GM12878 (cell line): ENCODE results near the gene TRERF1. TPM values are rescaled to one million over a fixed set of nuclear protein-coding genes. Genes with fewer than 3 reads are reported as not detected.

Experiments
- ATAC-seq: fragments of 200-7000 bp; cut with Tn5 transposase; 3 replicates; pipeline ENCODE4 v1.9.1; 2020; ENCODE audit warnings: mild to moderate bottlenecking, moderate library complexity
- BruUV-seq: library from RNA; stranded (reverse); fragments of 400-500 nt; replicated peaks from 2 replicates; lab custom pipeline; 2021; lab: Mats Ljungman, UMichigan
- CTCF ChIA-PET: fragments of 300-600 bp; sonication (Branson Sonifier 250); formaldehyde crosslinking; extraction: SDS; loops from one replicate; lab custom pipeline; 2021; ENCODE audit warnings: inconsistent platforms; lab: Yijun Ruan, JAX
- POLR2A ChIA-PET: fragments of 350-600 bp; formaldehyde crosslinking; extraction: SDS; loops from one replicate; lab custom pipeline; 2021; ENCODE audit warnings: inconsistent platforms; lab: Charles Lee
- RAD21 ChIA-PET: fragments of 300-600 bp; sonication (Branson Sonifier 250); formaldehyde crosslinking; loops from one replicate; lab custom pipeline; 2023; ENCODE audit warnings: antibody characterized with exemption; ENCODE audit not compliant: unreplicated experiment; lab: Charles Lee
- SMC1A ChIA-PET: fragments of 300-600 bp; sonication (Branson Sonifier 250); formaldehyde crosslinking; loops from one replicate; lab custom pipeline; 2023; ENCODE audit not compliant: unreplicated experiment, uncharacterized antibody; lab: Charles Lee
- DNase-seq: peaks from one replicate; pipeline ENCODE4 v3.0.0-alpha.2; 2011; ENCODE audit warnings: low read depth, low spot score
- FAIRE-seq: peaks from 3 replicates; lab custom pipeline; 2011; peaks lifted over from hg19 to GRCh38; lab: Jason Lieb, UNC
- H2AFZ ChIP-seq: 2 replicates; pipeline ENCODE4 v1.6.0; 2011; ENCODE audit warnings: low read depth, low read length, control low read depth; ENCODE audit not compliant: control insufficient read depth
- H3K27ac ChIP-seq: 2 replicates; pipeline ENCODE4 v1.5.1; 2011; ENCODE audit warnings: control low read depth; ENCODE audit not compliant: control insufficient read depth, insufficient read depth
- H3K27me3 ChIP-seq, 2 experiments: replicated peaks in 1 of 2; 2 replicates each; pipeline versions ENCODE4 v1.6.0 to v1.6.1; 2011; ENCODE audit warnings: low read length in 1 of 2; ENCODE audit not compliant: control insufficient read depth in 2 of 2, insufficient read depth in 2 of 2
- H3K36me3 ChIP-seq, 2 experiments: 2 replicates each; pipeline ENCODE4 v1.5.1; 2011; ENCODE audit warnings: low read length in 1 of 2; ENCODE audit not compliant: control insufficient read depth in 2 of 2, insufficient read depth in 2 of 2
- H3K4me1 ChIP-seq: 2 replicates; pipeline ENCODE4 v1.6.1; 2011; ENCODE audit warnings: mild to moderate bottlenecking, low read length, moderate library complexity, mixed read lengths; ENCODE audit not compliant: control insufficient read depth, insufficient read depth
- H3K4me2 ChIP-seq: 2 replicates; pipeline ENCODE4 v1.6.0; 2011; ENCODE audit warnings: control low read depth; ENCODE audit not compliant: control insufficient read depth, insufficient read depth
- H3K4me3 ChIP-seq: fragments of 200-600 bp; sonication (generic); 2 replicates; pipeline ENCODE4 v1.5.1; 2016
- H3K79me2 ChIP-seq: 2 replicates; pipeline ENCODE4 v1.6.0; 2011; ENCODE audit warnings: low read length; ENCODE audit not compliant: control insufficient read depth, insufficient read depth
- H3K9ac ChIP-seq: 2 replicates; pipeline ENCODE4 v1.8.0; 2011; ENCODE audit warnings: low read length, control low read depth, mixed read lengths; ENCODE audit not compliant: control insufficient read depth, insufficient read depth
- H3K9me3 ChIP-seq: replicated peaks from 3 replicates; pipeline ENCODE4 v1.5.1; 2011; ENCODE audit warnings: mild to moderate bottlenecking, low read length; ENCODE audit not compliant: control insufficient read depth, insufficient read depth
- H4K20me1 ChIP-seq: 2 replicates; pipeline ENCODE4 v1.6.0; 2011; ENCODE audit not compliant: control insufficient read depth, insufficient read depth
- ATF3 ChIP-seq: IDR thresholded peaks from 2 replicates; pipeline ENCODE4 v1.6.1; 2011; ENCODE audit warnings: low read depth, mild to moderate bottlenecking, low read length, moderate library complexity, borderline replicate concordance; ENCODE audit errors: extremely low read depth
- CEBPB ChIP-seq, 2 experiments: fragments of 150-350 bp in 1 of 2; IDR thresholded peaks; 2 replicates each; pipeline ENCODE4 v1.6.1; 2012 to 2014; ENCODE audit warnings: low read depth in 2 of 2, low read length in 2 of 2, borderline replicate concordance in 1 of 2, inconsistent platforms in 1 of 2
- DPF2 ChIP-seq: fragments of 450-650 bp; IDR thresholded peaks from 2 replicates; pipeline ENCODE4 v1.6.1; 2017; ENCODE audit warnings: mild to moderate bottlenecking
- E2F8 ChIP-seq: fragments of 450-650 bp; IDR thresholded peaks from 2 replicates; pipeline ENCODE4 v1.6.1; 2018; ENCODE audit warnings: mild to moderate bottlenecking, low read depth, moderate library complexity; ENCODE audit not compliant: partially characterized antibody
- ESRRA ChIP-seq: IDR thresholded peaks from 2 replicates; pipeline ENCODE4 v1.6.1; 2012; ENCODE audit warnings: mild to moderate bottlenecking, low read length, improper control_type of control experiment
- EZH2 ChIP-seq: IDR thresholded peaks from 2 replicates; pipeline ENCODE4 v1.6.1; 2012; ENCODE audit warnings: low read depth, mild to moderate bottlenecking, control low read depth, inconsistent platforms, low read length, borderline replicate concordance; ENCODE audit not compliant: control insufficient read depth
- GABPA ChIP-seq: IDR thresholded peaks from 2 replicates; pipeline ENCODE4 v1.6.1; 2014; ENCODE audit warnings: antibody characterized with exemption, low read depth, mild to moderate bottlenecking, inconsistent platforms
- IRF5 ChIP-seq: fragments of 450-650 bp; IDR thresholded peaks from 2 replicates; pipeline ENCODE4 v1.6.1; 2017; ENCODE audit warnings: borderline replicate concordance
- JUND ChIP-seq: IDR thresholded peaks from 2 replicates; pipeline ENCODE4 v1.6.1; 2012; ENCODE audit warnings: low read depth, mild to moderate bottlenecking, low read length, improper control_type of control experiment, moderate library complexity
- MYC ChIP-seq: IDR thresholded peaks from 2 replicates; pipeline ENCODE4 v1.6.1; 2011; ENCODE audit warnings: mild to moderate bottlenecking, low read length, moderate library complexity, inconsistent platforms; ENCODE audit not compliant: insufficient read depth, insufficient replicate concordance, insufficient read length, severe bottlenecking
- PML ChIP-seq: IDR thresholded peaks from 2 replicates; pipeline ENCODE4 v1.6.1; 2012; ENCODE audit warnings: low read length, inconsistent platforms
- SREBF1 ChIP-seq: IDR thresholded peaks from 2 replicates; pipeline ENCODE4 v1.6.1; 2012; ENCODE audit warnings: mild to moderate bottlenecking, low read length
- WGBS: methylation state at CpG from one replicate; pipeline ENCODE4 v1.1.6; 2016; ENCODE audit warnings: low lambda C conversion rate; ENCODE audit not compliant: insufficient replicate concordance, insufficient coverage; ENCODE audit errors: missing lambda C conversion rate; 5-methylcytosine and 5-hydroxymethylcytosine counted together
- in situ Hi-C: fragments of 300-500 bp; cut with MboI; formaldehyde crosslinking; loops from 9 replicates; pipeline ENCODE4 v1.14.3; 2018; ENCODE audit warnings: mixed read lengths
- intact Hi-C: fragments of 100-400 bp; cut with micrococcal nuclease; formaldehyde crosslinking; loops from one replicate; pipeline ENCODE4 v1.14.2; 2022; ENCODE audit not compliant: unreplicated experiment
- polyA plus RNA-seq, 11 experiments: library from polyadenylated mRNA; depleted of rRNA in 4 of 11; unstranded in 6 of 11; stranded (reverse) in 5 of 11; fragments of >200 nt; fragmentation: Nextera tagmentation in 4 of 11; fragmentation: Illumina TruSeq in 1 of 11; extraction: Ambion mirVana in 4 of 11; extraction: Trizol in 1 of 11; gene quantifications; 1 replicate in 1 of 11; 2 replicates in 10 of 11; pipeline versions ENCODE4 v1.2.1 to v1.2.3, GENCODE V29; 2011 to 2016; ENCODE audit warnings: inconsistent platforms in 2 of 11, missing spikeins in 2 of 11, low read depth in 1 of 11
- total RNA-seq, 4 experiments: library from RNA; depleted of rRNA in 3 of 4; stranded (reverse); fragments of >200 nt in 3 of 4; fragmentation: Illumina TruSeq in 1 of 4; extraction: Trizol in 1 of 4; gene quantifications; 2 replicates each; pipeline versions ENCODE4 v1.2.1 to v1.2.3, GENCODE V29; 2013 to 2021
- TF ChIP-seq, protein P1 (sequence below): fragments of 450-650 bp; IDR thresholded peaks from 2 replicates; pipeline ENCODE4 v1.6.1; 2016; ENCODE audit warnings: mild to moderate bottlenecking, moderate library complexity, borderline replicate concordance

Gene TRERF1
- total and polyA plus RNA-seq, 10 of the 15 experiments (the other 5 are each of a cell fraction or from before 2014, with no cell fraction given): 2.2 to 19.4 (median 7.2) TPM

GRCh38 chr6:42259841-42260395 lies 191.8 kb downstream of the TRERF1 start:
- Histone ChIP-seq H3K4me1 (no peaks in the 10 kb centered on the region), H3K79me2 (no peaks in the 10 kb centered on the region), H3K4me2 (no peak overlapping the region), H3K27ac (no peak overlapping the region), H2AFZ (no peak overlapping the region), H3K27me3 (no peaks in the 10 kb centered on the region), H3K9me3 (no peaks in the 10 kb centered on the region), H4K20me1 (no peaks in the 10 kb centered on the region), H3K9ac (no peak overlapping the region), H3K36me3 (peaks cover 0 to 7% of the 10 kb centered on the region in 2 experiments; a peak in 2 of 4 replicates), H3K4me3 (no peak overlapping the region)
- BruUV-seq: no TSS peak
- 86% methylated on average over 10 of the region's 10 CpGs for WGBS
- intact Hi-C loops (loop anchor here (2.0 kb wide), 1 partner anchor 287 kb away; no protein-coding TSS in a partner anchor), in situ Hi-C loops (loop anchor here (5.0 kb wide), 1 partner anchor 287 kb away; no protein-coding TSS in a partner anchor)
- ChIA-PET CTCF (interaction anchor here (0.7 to 8.8 kb wide), 15 partner anchors 10 to 304 kb away, joined by 3 to 123 read pairs (median 4); partner anchors contain the start of gene UBR2), RAD21 (interaction anchor here (0.6 to 7.2 kb wide), 7 partner anchors 11 to 287 kb away, joined by 3 to 77 read pairs (median 5); no protein-coding TSS in a partner anchor), SMC1A (interaction anchor here (0.6 to 3.0 kb wide), 10 partner anchors 44 to 287 kb away, joined by 3 to 32 read pairs (median 6); no protein-coding TSS in a partner anchor), POLR2A (interaction anchor here (0.6 to 0.8 kb wide), 2 partner anchors 23 to 644 kb away, joined by 3 to 6 read pairs; no protein-coding TSS in a partner anchor)
- ATAC-seq (no peak), FAIRE-seq (no peak), DNase-seq (no peak)
- TF ChIP-seq DPF2: no peak
- no peak for TF ChIP-seq EZH2
- no peak for TF ChIP-seq ATF3
- TF ChIP-seq E2F8: no peak
- TF ChIP-seq GABPA: no peak
- TF ChIP-seq ESRRA: no peak
- TF ChIP-seq PML: no peak
- TF ChIP-seq, protein P1, sequence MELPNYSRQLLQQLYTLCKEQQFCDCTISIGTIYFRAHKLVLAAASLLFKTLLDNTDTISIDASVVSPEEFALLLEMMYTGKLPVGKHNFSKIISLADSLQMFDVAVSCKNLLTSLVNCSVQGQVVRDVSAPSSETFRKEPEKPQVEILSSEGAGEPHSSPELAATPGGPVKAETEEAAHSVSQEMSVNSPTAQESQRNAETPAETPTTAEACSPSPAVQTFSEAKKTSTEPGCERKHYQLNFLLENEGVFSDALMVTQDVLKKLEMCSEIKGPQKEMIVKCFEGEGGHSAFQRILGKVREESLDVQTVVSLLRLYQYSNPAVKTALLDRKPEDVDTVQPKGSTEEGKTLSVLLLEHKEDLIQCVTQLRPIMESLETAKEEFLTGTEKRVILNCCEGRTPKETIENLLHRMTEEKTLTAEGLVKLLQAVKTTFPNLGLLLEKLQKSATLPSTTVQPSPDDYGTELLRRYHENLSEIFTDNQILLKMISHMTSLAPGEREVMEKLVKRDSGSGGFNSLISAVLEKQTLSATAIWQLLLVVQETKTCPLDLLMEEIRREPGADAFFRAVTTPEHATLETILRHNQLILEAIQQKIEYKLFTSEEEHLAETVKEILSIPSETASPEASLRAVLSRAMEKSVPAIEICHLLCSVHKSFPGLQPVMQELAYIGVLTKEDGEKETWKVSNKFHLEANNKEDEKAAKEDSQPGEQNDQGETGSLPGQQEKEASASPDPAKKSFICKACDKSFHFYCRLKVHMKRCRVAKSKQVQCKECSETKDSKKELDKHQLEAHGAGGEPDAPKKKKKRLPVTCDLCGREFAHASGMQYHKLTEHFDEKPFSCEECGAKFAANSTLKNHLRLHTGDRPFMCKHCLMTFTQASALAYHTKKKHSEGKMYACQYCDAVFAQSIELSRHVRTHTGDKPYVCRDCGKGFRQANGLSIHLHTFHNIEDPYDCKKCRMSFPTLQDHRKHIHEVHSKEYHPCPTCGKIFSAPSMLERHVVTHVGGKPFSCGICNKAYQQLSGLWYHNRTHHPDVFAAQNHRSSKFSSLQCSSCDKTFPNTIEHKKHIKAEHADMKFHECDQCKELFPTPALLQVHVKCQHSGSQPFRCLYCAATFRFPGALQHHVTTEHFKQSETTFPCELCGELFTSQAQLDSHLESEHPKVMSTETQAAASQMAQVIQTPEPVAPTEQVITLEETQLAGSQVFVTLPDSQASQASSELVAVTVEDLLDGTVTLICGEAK: no peak
- TF ChIP-seq MYC: no peak
- no peak for TF ChIP-seq JUND
- no peak for TF ChIP-seq CEBPB (IDR thresholded peaks at IDR 0.05; ENCODE audit: borderline replicate concordance in 1 of 2, low read depth in 2 of 2, low read length in 2 of 2)
- no peak for TF ChIP-seq IRF5
- TF ChIP-seq SREBF1: no peak
